ENCODE measurements around the gene MAP2K4. TPM values are rescaled to one million over a fixed set of nuclear protein-coding genes. Genes with fewer than 3 reads are reported as not detected.

Gene MAP2K4
- total and polyA plus RNA-seq, 2 of the 4 experiments (the other 2 are of a cell fraction): 14.5 to 32.6 TPM

DNA sequence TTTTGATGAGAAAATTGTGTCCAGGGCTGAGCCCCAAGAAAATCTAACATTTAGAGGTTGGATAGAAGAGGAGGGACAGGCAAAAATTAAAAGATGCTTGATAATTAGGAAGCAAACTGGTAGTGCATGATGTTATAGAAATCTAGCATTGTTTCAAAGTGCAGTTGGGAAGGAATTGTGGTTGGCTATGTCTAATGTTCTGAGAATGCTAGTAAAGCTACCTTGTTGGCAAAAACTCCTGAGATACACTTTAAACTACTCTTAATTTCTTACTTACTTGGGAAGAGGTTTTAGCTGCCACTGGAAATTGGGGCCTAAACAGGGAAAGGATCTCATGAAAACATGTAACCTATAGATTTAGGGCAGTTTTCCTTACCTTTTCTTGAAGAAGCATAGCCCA lies 48.3 kb downstream of the MAP2K4 start:
- Histone ChIP-seq H3K27ac (ENCODE audit: insufficient read depth, low read length) (no peak overlapping the region), H2BK15ac (ENCODE audit: low read depth, low read length) (no peak overlapping the region), H3K36me3 (ENCODE audit: control insufficient read depth, insufficient read depth, low read length) (peaks cover 2% of the 10 kb centered on the region), H3K27me3 (ENCODE audit: control insufficient read depth, insufficient read depth, low read length) (no peaks in the 10 kb centered on the region), H4K20me1 (ENCODE audit: insufficient read depth, low read length) (peaks cover 3% of the 10 kb centered on the region; the same call in 1 of the 2 replicates), H3K9ac (ENCODE audit: low read depth, low read length) (no peak overlapping the region), H3K18ac (ENCODE audit: low read depth, low read length) (no peak overlapping the region), H4K91ac (ENCODE audit: insufficient read depth, low read depth, low read length) (no peak overlapping the region), H3K4me3 (ENCODE audit: insufficient read depth, low read depth, low read length) (no peak overlapping the region), H2AK5ac (ENCODE audit: low read depth, low read length) (no peak overlapping the region), H2BK20ac (ENCODE audit: low read depth, low read length) (no peak overlapping the region), H4K8ac (ENCODE audit: low read depth in 2 of 2, low read length in 2 of 2) (no peak overlapping the region), H3K4me2 (ENCODE audit: low read depth, low read length) (no peak overlapping the region), H3K56ac (ENCODE audit: extremely low read depth, insufficient read depth, low read length) (no peak overlapping the region), H2AFZ (replicated peaks; ENCODE audit: low read length, poor library complexity) (no peak overlapping the region), H3K79me1 (ENCODE audit: low read depth in 1 of 2, low read length in 2 of 2) (peaks cover 5 to 39% of the 10 kb centered on the region in 2 experiments), H3K4me1 (ENCODE audit: control insufficient read depth, insufficient read depth, low read length) (peaks cover 2% of the 10 kb centered on the region), H2BK120ac (ENCODE audit: low read depth, low read length) (no peak overlapping the region), H3K9me1 (ENCODE audit: insufficient read depth, low read length) (no peaks in the 10 kb centered on the region; the same call in 1 of the 2 replicates), H3K23ac (ENCODE audit: low read depth, low read length) (no peak overlapping the region), H3K9me3 (ENCODE audit: control insufficient read depth, insufficient read depth, low read length) (no peaks in the 10 kb centered on the region), H3K14ac (replicated peaks; ENCODE audit: low read depth, low read length) (no peak overlapping the region), H2BK5ac (ENCODE audit: low read depth, low read length, poor library complexity, severe bottlenecking) (no peak overlapping the region), H4K5ac (ENCODE audit: low read depth, low read length) (no peak overlapping the region), H3K4ac (ENCODE audit: low read depth, low read length) (no peak overlapping the region), H2AK9ac (replicated peaks; ENCODE audit: low read depth, low read length, poor library complexity) (no peak overlapping the region)
- DNase-seq: peak; percentile 5
- no TSS peak for BruUV-seq (replicated peaks)
- in situ Hi-C loops (cut with MboI; ENCODE audit: low sequenced_read_pairs) (no loop called here), intact Hi-C loops (cut with micrococcal nuclease) (no loop called here), dilution Hi-C loops (cut with HindIII; ENCODE audit: low sequenced_read_pairs, unreplicated experiment) (no loop called here)
- TF ChIP-seq CEBPB (IDR thresholded peaks at IDR 0.05; ENCODE audit: low read depth, low read length): no peak
- no peak for TF ChIP-seq NFE2L2 (IDR thresholded peaks at IDR 0.05; ENCODE audit: low read depth, low read length)
- TF ChIP-seq, protein P1, sequence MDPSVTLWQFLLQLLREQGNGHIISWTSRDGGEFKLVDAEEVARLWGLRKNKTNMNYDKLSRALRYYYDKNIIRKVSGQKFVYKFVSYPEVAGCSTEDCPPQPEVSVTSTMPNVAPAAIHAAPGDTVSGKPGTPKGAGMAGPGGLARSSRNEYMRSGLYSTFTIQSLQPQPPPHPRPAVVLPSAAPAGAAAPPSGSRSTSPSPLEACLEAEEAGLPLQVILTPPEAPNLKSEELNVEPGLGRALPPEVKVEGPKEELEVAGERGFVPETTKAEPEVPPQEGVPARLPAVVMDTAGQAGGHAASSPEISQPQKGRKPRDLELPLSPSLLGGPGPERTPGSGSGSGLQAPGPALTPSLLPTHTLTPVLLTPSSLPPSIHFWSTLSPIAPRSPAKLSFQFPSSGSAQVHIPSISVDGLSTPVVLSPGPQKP (IDR thresholded peaks at IDR 0.05; ENCODE audit: borderline replicate concordance, low read depth, low read length): no peak
- no peak for TF ChIP-seq MXI1 (IDR thresholded peaks at IDR 0.05; ENCODE audit: borderline replicate concordance, low read depth, low read length)
- no peak for TF ChIP-seq CHD1 (IDR thresholded peaks at IDR 0.05; ENCODE audit: low read depth, low read length)
- TF ChIP-seq, protein P2, sequence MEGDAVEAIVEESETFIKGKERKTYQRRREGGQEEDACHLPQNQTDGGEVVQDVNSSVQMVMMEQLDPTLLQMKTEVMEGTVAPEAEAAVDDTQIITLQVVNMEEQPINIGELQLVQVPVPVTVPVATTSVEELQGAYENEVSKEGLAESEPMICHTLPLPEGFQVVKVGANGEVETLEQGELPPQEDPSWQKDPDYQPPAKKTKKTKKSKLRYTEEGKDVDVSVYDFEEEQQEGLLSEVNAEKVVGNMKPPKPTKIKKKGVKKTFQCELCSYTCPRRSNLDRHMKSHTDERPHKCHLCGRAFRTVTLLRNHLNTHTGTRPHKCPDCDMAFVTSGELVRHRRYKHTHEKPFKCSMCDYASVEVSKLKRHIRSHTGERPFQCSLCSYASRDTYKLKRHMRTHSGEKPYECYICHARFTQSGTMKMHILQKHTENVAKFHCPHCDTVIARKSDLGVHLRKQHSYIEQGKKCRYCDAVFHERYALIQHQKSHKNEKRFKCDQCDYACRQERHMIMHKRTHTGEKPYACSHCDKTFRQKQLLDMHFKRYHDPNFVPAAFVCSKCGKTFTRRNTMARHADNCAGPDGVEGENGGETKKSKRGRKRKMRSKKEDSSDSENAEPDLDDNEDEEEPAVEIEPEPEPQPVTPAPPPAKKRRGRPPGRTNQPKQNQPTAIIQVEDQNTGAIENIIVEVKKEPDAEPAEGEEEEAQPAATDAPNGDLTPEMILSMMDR (conservative IDR thresholded peaks at IDR 0.05; ENCODE audit: low read depth, low read length): no peak
- no peak for TF ChIP-seq RAD21 (IDR thresholded peaks at IDR 0.05; ENCODE audit: low read length)
- TF ChIP-seq MAFK (IDR thresholded peaks at IDR 0.05; ENCODE audit: low read depth, low read length): no peak
- no peak for TF ChIP-seq POLR2A (IDR thresholded peaks at IDR 0.05; ENCODE audit: low read depth, low read length)
- no peak for TF ChIP-seq SMC3 (IDR thresholded peaks at IDR 0.05; ENCODE audit: low read depth, low read length)
- TF ChIP-seq RCOR1 (IDR thresholded peaks at IDR 0.05; ENCODE audit: insufficient replicate concordance, low read length): no peak
- TF ChIP-seq, protein P3, sequence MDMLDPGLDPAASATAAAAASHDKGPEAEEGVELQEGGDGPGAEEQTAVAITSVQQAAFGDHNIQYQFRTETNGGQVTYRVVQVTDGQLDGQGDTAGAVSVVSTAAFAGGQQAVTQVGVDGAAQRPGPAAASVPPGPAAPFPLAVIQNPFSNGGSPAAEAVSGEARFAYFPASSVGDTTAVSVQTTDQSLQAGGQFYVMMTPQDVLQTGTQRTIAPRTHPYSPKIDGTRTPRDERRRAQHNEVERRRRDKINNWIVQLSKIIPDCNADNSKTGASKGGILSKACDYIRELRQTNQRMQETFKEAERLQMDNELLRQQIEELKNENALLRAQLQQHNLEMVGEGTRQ (IDR thresholded peaks at IDR 0.05; ENCODE audit: low read depth, low read length): no peak
- no peak for TF ChIP-seq RFX5 (IDR thresholded peaks at IDR 0.05; ENCODE audit: low read depth, low read length)
- TF ChIP-seq FOS (IDR thresholded peaks at IDR 0.05; ENCODE audit: low read depth, low read length): no peak
- TF ChIP-seq MAZ (IDR thresholded peaks at IDR 0.05; ENCODE audit: borderline replicate concordance, low read depth, low read length): no peak
- no peak for TF ChIP-seq BHLHE40 (IDR thresholded peaks at IDR 0.05; ENCODE audit: low read depth, low read length)
- POLR2A ChIA-PET (ENCODE audit: unreplicated experiment): no interaction called here
- no peak for ATAC-seq (ENCODE audit: low read depth)
- CTCF ChIA-PET: no interaction called here

All from IMR-90 (cell line).